Subcutaneous abdominal adipose tissue (tissue), 5 donors: ENCODE measurements around the gene SERPINE2.

ENCODE experiments used
- H3K27ac ChIP-seq: one replicate; pipeline ENCODE4 v1.7.0; 2013; ENCODE audit warnings: low read depth, mild to moderate bottlenecking, inconsistent platforms, low read length, moderate library complexity
- H3K27me3 ChIP-seq, 5 donors: one replicate each; pipeline ENCODE4 v1.7.0; 2013; ENCODE audit warnings: low read length in 5 of 5, inconsistent platforms in 1 of 5; ENCODE audit not compliant: control insufficient read depth in 5 of 5, insufficient read depth in 4 of 5
- H3K36me3 ChIP-seq, 5 donors: one replicate each; pipeline ENCODE4 v1.7.0; 2013; ENCODE audit warnings: low read length in 5 of 5; ENCODE audit not compliant: control insufficient read depth in 5 of 5, insufficient read depth in 5 of 5
- H3K4me1 ChIP-seq, 5 donors: one replicate each; pipeline ENCODE4 v1.7.0; 2013; ENCODE audit warnings: low read length in 5 of 5, mild to moderate bottlenecking in 3 of 5, moderate library complexity in 1 of 5; ENCODE audit not compliant: control insufficient read depth in 5 of 5, insufficient read depth in 5 of 5
- H3K4me3 ChIP-seq, 5 donors: one replicate each; pipeline ENCODE4 v1.7.0; 2013; ENCODE audit warnings: low read length in 5 of 5, low read depth in 1 of 5
- H3K9ac ChIP-seq, 5 donors: one replicate each; pipeline ENCODE4 v1.7.0; 2013; ENCODE audit warnings: low read length in 5 of 5, mild to moderate bottlenecking in 4 of 5, moderate library complexity in 3 of 5
- H3K9me3 ChIP-seq, 5 donors: one replicate each; pipeline ENCODE4 v1.7.0; 2013; ENCODE audit warnings: low read length in 5 of 5; ENCODE audit not compliant: control insufficient read depth in 5 of 5
- donor health status: healthy.
- donor health status: healthy.
- donor health status: healthy.
- donor health status: healthy.
- donor health status: healthy.

Gene SERPINE2

DNA sequence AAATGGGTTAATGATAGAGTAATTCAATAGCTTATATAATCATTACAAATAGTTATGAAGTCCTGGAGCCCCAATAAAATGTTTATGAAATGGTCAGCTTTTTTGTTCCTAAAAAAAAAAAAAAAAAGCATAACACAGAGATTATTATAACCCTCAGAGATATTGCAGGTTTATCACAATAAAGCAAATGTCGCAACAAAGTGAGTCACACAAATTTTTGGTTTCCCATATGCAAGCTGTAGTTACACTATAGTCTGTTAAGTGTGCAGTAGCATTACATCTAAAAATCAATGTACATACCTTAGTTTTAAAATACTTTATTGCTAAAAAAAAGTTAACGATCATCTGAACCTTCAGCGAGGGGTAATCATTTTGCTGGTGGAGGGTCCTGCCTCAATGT lies 114.0 kb downstream of the SERPINE2 start:
- no peak overlapping the region for H3K9ac ChIP-seq
- H3K9me3 ChIP-seq: peaks cover 0 to 8% (median 5%) of the 10 kb centered on the region in 5 donors
- no peak overlapping the region for H3K4me3 ChIP-seq
- H3K36me3 ChIP-seq: no peaks in the 10 kb centered on the region
- peaks cover 6 to 17% (median 8%) of the 10 kb centered on the region in 5 donors for H3K4me1 ChIP-seq
- H3K27ac ChIP-seq: no peak overlapping the region
- H3K27me3 ChIP-seq: no peaks in the 10 kb centered on the region
